ENCODE results near the gene KIF23.
"Not testable (repeated sequence)": the region's sequence is repeated elsewhere in the genome, so short reads cannot be mapped to it uniquely, and the experiment has no call there.

Gene KIF23

GRCh38 chr15:69434679-69435078 lies 20.5 kb downstream of the KIF23 start:
- DNase-seq (ENCODE audit: low read depth) = no peak

DNA sequence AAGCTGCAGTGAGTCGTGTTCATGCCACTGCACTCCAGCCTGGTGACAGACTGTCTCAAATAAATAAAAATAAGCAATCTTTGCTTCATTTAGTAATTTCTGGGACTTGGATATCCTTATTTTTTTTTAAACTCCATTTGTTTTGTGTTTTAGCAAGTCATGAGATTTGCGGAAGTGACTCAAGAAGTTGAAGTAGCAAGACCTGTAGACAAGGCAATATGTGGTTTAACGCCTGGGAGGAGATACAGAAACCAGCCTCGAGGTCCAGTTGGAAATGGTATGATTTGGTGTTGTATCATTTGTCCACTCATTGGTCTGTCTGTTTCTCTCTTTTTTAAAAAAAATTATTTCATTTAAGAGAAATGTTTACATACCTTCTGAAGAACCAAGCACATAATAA lies 21.8 kb downstream of the KIF23 start:
- no peak for DNase-seq (ENCODE audit: low read depth)

DNA sequence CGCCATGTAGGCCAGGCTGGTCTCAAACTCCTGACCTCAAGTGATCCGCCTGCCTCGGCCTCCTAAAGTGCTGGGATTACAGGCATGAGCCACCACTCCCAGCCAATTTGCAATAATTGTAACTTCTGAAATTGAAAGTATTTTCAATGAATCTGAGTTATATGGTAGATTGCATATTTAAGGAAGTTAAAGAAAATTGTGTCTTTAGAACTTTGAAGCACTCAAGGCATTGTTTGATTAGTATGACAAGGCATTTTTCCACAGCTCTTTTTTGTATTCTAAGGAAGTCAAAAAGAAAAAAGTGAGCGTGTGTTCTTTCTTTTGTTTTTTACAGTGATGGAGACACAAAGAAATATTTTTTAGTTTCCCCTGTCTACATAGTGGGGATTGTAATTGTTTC lies 22.8 kb downstream of the KIF23 start:
- DNase-seq (ENCODE audit: low read depth) = no peak

DNA sequence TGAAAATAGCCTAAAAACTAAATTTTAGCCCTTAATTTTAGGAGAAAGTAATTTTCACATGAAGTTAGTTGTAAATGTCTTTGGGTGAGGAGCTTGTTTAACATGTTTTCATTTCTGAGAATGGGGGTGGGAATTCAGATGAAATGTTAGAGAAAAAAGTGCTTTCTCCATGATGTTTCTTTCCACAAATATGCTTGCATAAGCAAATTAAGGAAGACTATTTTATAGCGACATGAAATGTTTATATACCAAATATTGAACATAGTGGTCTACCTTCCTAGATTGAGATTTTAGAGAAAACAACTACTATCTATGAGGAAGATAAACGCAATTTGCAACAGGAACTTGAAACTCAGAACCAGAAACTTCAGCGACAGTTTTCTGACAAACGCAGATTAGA lies 25.5 kb downstream of the KIF23 start:
- no peak for DNase-seq (ENCODE audit: low read depth)

DNA sequence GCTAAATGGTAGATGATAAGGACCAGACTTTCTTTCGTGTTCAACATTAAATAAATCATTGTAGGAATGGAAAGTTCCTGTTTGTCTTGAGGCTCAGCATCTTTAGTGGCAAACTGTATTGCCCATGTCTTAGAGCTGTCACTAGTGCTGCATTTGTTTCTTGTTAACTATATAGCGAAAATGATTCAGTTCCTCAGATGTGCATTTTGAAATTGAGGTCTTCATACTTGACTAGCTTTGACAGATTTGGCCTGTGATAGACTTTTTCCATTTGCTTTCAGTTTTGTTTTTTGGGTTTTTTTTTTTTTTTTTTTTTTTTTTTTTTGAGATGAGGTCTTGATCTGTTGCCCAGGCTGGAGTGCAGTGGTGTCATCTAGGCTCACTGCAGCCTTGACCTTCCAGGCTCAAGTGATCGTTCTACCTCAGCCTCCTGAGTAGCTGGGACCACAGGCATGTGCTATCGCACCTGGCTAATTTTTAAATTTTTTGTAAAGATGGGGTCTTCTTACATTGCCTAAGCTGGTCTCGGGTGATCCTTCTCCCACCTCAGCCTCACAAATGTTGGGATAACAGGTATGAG lies 29.0 kb downstream of the KIF23 start:
- no peak for DNase-seq (ENCODE audit: low read depth)

DNA sequence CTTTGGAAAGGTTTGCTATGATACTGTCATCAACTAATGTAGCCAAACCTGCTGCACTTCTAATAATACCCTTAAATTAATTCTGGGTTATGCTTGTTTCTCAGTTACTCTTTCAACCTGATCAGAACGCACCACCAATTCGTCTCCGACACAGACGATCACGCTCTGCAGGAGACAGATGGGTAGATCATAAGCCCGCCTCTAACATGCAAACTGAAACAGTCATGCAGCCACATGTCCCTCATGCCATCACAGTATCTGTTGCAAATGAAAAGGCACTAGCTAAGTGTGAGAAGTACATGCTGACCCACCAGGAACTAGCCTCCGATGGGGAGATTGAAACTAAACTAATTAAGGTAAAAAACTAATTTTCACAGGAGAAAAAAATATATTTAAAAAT lies 30.5 kb downstream of the KIF23 start:
- no peak for DNase-seq (ENCODE audit: low read depth)

DNA sequence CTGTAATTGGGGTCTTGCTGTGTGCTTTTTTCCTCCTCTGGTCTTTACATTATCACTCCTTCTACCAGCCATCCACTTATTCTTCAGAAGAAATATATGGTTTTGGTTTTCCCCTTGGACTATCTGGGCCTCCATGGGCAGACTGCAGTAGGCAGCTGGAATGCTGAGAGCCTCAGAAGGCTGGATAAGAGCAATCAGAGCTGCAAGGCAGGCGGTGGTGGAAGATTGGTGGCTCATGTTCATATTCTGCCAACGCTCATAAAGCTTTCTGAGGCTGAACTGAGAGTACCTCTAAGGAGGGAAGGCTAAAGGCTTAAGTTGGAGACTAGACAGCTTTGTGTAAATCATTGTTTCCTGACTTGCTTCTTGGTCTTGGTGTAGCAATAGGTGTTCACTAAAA lies 32.8 kb downstream of the KIF23 start:
- no peak for DNase-seq (ENCODE audit: low read depth)

- not testable (repeated sequence) for DNase-seq (ENCODE audit: low read depth)
Measured at GRCh38 chr15:69450221-69450620, 36.1 kb downstream of the KIF23 start.

GRCh38 chr15:69450968-69451695 lies 37.0 kb downstream of the KIF23 start:
- no peak for DNase-seq (ENCODE audit: low read depth)

DNA sequence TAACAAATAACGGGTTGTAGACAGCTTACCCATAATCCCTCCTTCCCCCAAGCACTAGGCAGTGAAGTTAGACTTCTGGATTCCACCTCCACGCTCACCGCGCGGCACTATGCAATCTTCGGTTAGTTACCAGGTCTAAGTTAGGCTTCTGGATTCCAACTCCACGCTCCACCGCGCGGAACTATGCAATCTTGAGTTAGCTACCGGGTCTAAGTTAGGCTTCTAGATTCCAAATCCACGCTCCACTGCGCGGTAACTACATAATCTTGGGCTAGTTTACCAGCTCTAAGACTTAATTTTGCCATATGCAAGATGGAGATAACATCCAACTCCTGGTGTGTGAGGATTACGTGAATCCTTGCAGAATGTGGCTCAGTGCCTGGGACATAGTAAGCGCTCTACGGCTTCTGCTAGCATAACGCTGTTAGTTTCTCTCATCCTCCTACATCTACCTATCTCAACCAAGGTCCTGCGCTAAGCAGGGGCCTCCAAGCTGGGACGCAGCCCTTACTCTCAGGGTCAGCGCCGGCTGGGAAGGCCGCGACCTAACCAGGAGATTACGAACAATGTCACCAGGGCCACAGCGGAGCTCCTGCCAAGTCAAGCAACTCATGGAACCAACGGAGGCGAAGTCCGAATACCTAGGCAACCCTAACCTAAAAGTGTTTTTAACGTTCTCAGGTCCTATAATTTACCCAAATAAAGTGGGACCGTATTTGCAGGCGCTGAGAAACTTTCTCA lies 38.0 kb downstream of the KIF23 start:
- no peak for DNase-seq (ENCODE audit: low read depth)

DNA sequence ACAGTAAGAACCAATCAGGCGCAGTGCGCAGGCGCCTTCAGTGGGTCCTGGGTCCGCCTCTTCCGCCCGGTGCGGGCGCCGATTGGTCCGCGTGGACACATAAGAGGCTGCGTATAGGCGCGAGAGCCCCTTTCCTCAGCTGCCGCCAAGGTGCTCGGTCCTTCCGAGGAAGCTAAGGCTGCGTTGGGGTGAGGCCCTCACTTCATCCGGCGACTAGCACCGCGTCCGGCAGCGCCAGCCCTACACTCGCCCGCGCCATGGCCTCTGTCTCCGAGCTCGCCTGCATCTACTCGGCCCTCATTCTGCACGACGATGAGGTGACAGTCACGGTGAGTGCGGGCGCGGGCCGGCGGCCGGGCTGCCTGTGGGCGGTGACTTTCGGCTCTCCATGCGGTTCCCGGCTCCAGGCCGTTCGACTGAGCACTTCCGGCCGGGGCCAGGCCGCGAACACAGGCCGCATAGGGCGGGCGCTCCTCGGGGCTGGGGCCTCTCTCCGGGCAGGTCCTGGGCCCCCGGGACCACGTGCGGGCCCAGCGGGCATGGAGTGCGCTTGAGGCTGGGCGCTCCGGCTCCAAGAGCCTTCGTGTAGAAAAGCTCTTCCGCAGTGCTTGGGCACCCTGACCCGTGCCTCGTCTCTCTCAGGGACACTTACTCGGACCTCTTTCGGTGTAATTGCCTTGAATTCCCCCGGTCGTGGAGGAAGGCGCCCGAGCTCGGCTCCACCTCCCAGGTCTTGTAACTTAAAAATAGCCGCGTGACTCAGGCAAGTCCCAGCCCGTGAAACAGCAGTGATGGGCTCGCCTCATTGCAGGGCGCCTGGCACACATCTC lies 38.8 kb downstream of the KIF23 start, which contains the start of gene RPLP1:
Gene RPLP1, plus strand, starts transcription at position 127 of the 830 bp plus-strand sequence. Its CDS starts 131 bp downstream, at position 258.
- DNase-seq (ENCODE audit: low read depth) = peak; percentile 92

DNA sequence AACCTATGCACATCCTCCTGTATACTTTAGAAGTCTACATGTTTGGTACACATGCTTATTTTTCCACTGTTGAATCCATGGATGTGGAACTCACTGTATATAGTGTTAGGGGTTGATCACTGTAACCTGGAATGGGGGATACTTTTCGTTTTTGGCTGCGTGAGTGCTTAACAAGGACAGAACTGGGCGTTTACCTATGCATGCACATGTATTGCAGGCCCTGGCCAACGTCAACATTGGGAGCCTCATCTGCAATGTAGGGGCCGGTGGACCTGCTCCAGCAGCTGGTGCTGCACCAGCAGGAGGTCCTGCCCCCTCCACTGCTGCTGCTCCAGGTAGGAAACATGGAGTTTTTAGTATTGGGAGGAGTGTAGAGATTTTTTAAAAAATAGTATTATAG lies 40.8 kb downstream of the KIF23 start:
- DNase-seq (ENCODE audit: low read depth) = no peak

- no peak for DNase-seq (ENCODE audit: low read depth)
Measured at GRCh38 chr15:69456208-69457166, 42.3 kb downstream of the KIF23 start.

GRCh38 chr15:69457304-69458280 lies 43.4 kb downstream of the KIF23 start:
- DNase-seq (ENCODE audit: low read depth) = no peak

GRCh38 chr15:69459066-69459465 lies 44.9 kb downstream of the KIF23 start:
- no peak for DNase-seq (ENCODE audit: low read depth)

DNA sequence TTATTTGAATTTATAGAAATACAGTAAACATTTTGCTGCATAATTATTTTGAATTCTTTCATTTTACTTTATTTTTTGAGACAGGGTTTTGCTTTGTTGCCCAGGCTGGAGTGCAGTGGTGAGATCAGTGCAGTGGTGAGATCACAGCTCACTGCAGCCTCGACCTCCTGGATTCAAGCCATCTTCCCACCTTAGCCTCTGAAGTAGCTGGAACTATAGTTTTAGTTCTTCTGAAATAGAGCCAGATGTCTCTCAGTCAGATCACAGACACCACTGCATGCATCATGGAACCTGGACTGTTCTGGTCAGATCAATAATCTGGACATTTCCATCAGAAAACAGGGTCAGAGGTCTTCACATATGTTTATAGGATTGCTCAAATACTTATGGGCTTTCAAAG lies 46.3 kb downstream of the KIF23 start:
- DNase-seq (ENCODE audit: low read depth) = no peak

- DNase-seq (ENCODE audit: low read depth) = no peak
Measured at GRCh38 chr15:69462030-69462492, 47.9 kb downstream of the KIF23 start.

DNA sequence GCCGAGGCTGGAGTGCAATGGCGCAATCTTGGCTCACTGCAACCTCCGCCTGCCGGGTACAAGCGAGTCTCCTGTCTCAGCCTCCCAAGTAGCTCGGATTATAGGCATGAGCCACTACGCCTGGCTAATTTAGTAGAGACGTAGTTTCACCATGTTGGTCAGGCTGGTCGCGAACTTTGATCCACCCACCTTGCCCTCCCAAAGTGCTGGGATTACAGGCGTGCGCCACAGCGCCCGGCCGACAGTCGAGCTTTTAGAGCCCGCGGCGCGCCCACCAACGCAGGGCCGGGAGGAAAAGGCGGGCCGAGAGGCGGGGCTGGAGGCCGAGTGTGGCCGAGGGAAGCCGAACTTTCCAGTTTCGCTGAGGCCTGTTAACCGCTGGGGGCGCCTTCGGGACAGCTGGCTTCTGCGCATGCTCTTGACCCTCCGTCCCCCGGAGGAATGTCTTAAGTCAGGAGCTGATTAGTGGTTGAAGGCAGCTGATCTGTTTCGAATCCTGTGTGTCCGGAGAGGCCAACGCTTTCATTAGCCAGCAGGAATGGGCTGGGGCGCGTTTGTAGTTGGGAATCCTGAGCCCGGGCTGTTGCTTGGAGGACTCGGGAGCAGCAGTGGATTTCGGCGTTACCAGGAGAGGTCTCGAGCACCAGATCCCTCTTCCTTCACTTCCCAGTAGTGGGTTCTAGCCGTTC lies 48.5 kb downstream of the KIF23 start:
- DNase-seq (ENCODE audit: low read depth) = peak; percentile 80

GRCh38 chr15:69463182-69463756 lies 49.1 kb downstream of the KIF23 start:
- no peak for DNase-seq (ENCODE audit: low read depth)

Data from HS-27A (cell line).